Measurements from ENCODE around the gene HP1BP3.
"Not testable (repeated sequence)": the region's sequence is repeated elsewhere in the genome, so short reads cannot be mapped to it uniquely, and the experiment has no call there.

Gene HP1BP3

GRCh38 chr1:20793236-20793635, 6.1 kb upstream of the HP1BP3 start:
- Histone ChIP-seq H3K4me3 (ENCODE audit: low read length) (no peak overlapping the region), H3K9ac (ENCODE audit: low read depth, low read length) (no peak overlapping the region), H3K9me3 (ENCODE audit: insufficient read depth, low read depth, low read length) (no peaks in the 10 kb centered on the region), H3K4me1 (ENCODE audit: insufficient read depth, low read length) (peaks cover 1% of the 10 kb centered on the region; the same call in 1 of the 2 replicates), H3K27me3 (ENCODE audit: insufficient read depth, low read length) (no peaks in the 10 kb centered on the region), H3K27ac (ENCODE audit: low read length) (no peak overlapping the region), H3K36me3 (ENCODE audit: insufficient read depth, low read depth, low read length) (no peaks in the 10 kb centered on the region)

GRCh38 chr1:20792196-20792595, 5.1 kb upstream of the HP1BP3 start:
- no peak overlapping the region for H3K9ac ChIP-seq (ENCODE audit: low read depth, low read length)

GRCh38 chr1:20790785-20791184, 3.7 kb upstream of the HP1BP3 start:
- Histone ChIP-seq H3K9me3 (ENCODE audit: insufficient read depth, low read depth, low read length) (no peaks in the 10 kb centered on the region), H3K4me1 (ENCODE audit: insufficient read depth, low read length) (peaks cover 3% of the 10 kb centered on the region; the same call in 1 of the 2 replicates), H3K27me3 (ENCODE audit: insufficient read depth, low read length) (no peaks in the 10 kb centered on the region), H3K9ac (ENCODE audit: low read depth, low read length) (no peak overlapping the region), H3K4me3 (ENCODE audit: low read length) (no peak overlapping the region), H3K27ac (ENCODE audit: low read length) (no peak overlapping the region), H3K36me3 (ENCODE audit: insufficient read depth, low read depth, low read length) (no peaks in the 10 kb centered on the region)

More at GRCh38 chr1:20792196-20792595, 5.1 kb upstream of the HP1BP3 start:
- H3K9me3 ChIP-seq (ENCODE audit: insufficient read depth, low read depth, low read length), result no peaks in the 10 kb centered on the region
- peaks cover 3% of the 10 kb centered on the region; the same call in 1 of the 2 replicates for H3K4me1 ChIP-seq (ENCODE audit: insufficient read depth, low read length)
- no peak overlapping the region for H3K27ac ChIP-seq (ENCODE audit: low read length)
- H3K27me3 ChIP-seq (ENCODE audit: insufficient read depth, low read length), result no peaks in the 10 kb centered on the region
- H3K36me3 ChIP-seq (ENCODE audit: insufficient read depth, low read depth, low read length), result no peaks in the 10 kb centered on the region
- no peak overlapping the region for H3K4me3 ChIP-seq (ENCODE audit: low read length)

DNA sequence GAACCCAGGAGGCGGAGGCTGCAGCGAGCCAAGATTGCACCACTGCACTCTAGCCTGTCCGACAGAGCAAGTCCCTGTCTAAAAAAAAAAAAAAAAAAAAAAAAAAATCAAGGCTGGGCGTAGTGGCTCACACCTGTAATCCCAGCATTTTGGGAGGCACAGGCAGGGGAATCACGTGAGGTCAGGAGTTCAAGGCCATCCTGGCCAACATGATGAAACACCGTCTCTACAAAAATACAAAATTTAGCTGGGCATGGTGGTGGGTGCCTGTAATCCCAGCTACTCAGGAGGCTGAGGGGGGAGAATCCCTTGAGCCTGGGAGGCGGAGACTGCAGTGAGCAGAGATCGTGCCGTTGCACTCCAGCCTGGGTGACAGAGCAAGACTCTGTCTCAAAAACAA, 2.5 kb upstream of the HP1BP3 start:
- H3K27ac ChIP-seq (ENCODE audit: low read length); H3K4me1 ChIP-seq (ENCODE audit: insufficient read depth, low read length); H3K4me3 ChIP-seq (ENCODE audit: low read length); H3K36me3 ChIP-seq (ENCODE audit: insufficient read depth, low read depth, low read length); H3K27me3 ChIP-seq (ENCODE audit: insufficient read depth, low read length); H3K9me3 ChIP-seq (ENCODE audit: insufficient read depth, low read depth, low read length); H3K9ac ChIP-seq (ENCODE audit: low read depth, low read length): not testable (repeated sequence)

GRCh38 chr1:20787840-20788795, 1.0 kb upstream of the HP1BP3 start:
- Histone ChIP-seq H3K9ac (ENCODE audit: low read depth, low read length) (peak overlapping the region; percentile 91), H3K27me3 (ENCODE audit: insufficient read depth, low read length) (no peaks in the 10 kb centered on the region), H3K27ac (ENCODE audit: low read length) (peak overlapping the region; percentile 13), H3K4me3 (ENCODE audit: low read length) (peak overlapping the region; percentile 80), H3K4me1 (ENCODE audit: insufficient read depth, low read length) (peaks cover 9% of the 10 kb centered on the region; the same call in 1 of the 2 replicates), H3K36me3 (ENCODE audit: insufficient read depth, low read depth, low read length) (no peaks in the 10 kb centered on the region), H3K9me3 (ENCODE audit: insufficient read depth, low read depth, low read length) (no peaks in the 10 kb centered on the region)

GRCh38 chr1:20786253-20787028, 666 bp downstream of the HP1BP3 start:
- H3K27ac ChIP-seq (ENCODE audit: low read length), result peak overlapping the region; percentile 89
- peak overlapping the region; percentile 93 for H3K4me3 ChIP-seq (ENCODE audit: low read length)
- no peaks in the 10 kb centered on the region for H3K9me3 ChIP-seq (ENCODE audit: insufficient read depth, low read depth, low read length)
- H3K27me3 ChIP-seq (ENCODE audit: insufficient read depth, low read length), result no peaks in the 10 kb centered on the region
- no peaks in the 10 kb centered on the region for H3K36me3 ChIP-seq (ENCODE audit: insufficient read depth, low read depth, low read length)
- H3K9ac ChIP-seq (ENCODE audit: low read depth, low read length), result peak overlapping the region; percentile 98
- H3K4me1 ChIP-seq (ENCODE audit: insufficient read depth, low read length), result peaks cover 9% of the 10 kb centered on the region; the same call in 1 of the 2 replicates

DNA sequence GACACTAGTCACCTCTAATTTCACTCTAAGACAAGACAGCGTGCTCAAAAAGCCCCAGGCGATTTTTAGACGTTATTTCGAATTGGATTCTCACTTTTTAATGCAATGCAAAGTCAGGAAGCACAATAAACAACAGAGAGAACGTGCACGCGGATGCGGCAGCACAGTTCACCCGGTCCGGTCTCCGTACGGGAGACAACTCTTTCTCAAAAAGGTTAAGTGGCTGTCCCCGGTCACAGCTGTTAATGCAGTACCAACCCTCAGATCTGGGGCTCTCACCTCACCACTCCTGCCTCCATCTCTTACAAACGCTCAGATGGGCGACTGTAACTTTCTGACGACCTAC, 1.2 kb downstream of the HP1BP3 start:
- Histone ChIP-seq H3K27ac (ENCODE audit: low read length) (peak overlapping the region; percentile 89), H3K9ac (ENCODE audit: low read depth, low read length) (peak overlapping the region; percentile 98), H3K9me3 (ENCODE audit: insufficient read depth, low read depth, low read length) (no peaks in the 10 kb centered on the region), H3K27me3 (ENCODE audit: insufficient read depth, low read length) (no peaks in the 10 kb centered on the region), H3K4me3 (ENCODE audit: low read length) (peak overlapping the region; percentile 93), H3K4me1 (ENCODE audit: insufficient read depth, low read length) (peaks cover 9% of the 10 kb centered on the region; the same call in 1 of the 2 replicates), H3K36me3 (ENCODE audit: insufficient read depth, low read depth, low read length) (peaks cover 4% of the 10 kb centered on the region; the same call in 1 of the 2 replicates)

GRCh38 chr1:20775700-20776099, 11.4 kb downstream of the HP1BP3 start:
- no peaks in the 10 kb centered on the region for H3K27me3 ChIP-seq (ENCODE audit: insufficient read depth, low read length)
- no peak overlapping the region for H3K9ac ChIP-seq (ENCODE audit: low read depth, low read length)
- H3K9me3 ChIP-seq (ENCODE audit: insufficient read depth, low read depth, low read length), result no peaks in the 10 kb centered on the region
- no peaks in the 10 kb centered on the region for H3K4me1 ChIP-seq (ENCODE audit: insufficient read depth, low read length)
- H3K36me3 ChIP-seq (ENCODE audit: insufficient read depth, low read depth, low read length), result peaks cover 97% of the 10 kb centered on the region
- H3K27ac ChIP-seq (ENCODE audit: low read length), result no peak overlapping the region
- H3K4me3 ChIP-seq (ENCODE audit: low read length), result no peak overlapping the region

GRCh38 chr1:20771780-20772179, 15.3 kb downstream of the HP1BP3 start:
- Histone ChIP-seq H3K4me3 (ENCODE audit: low read length) (no peak overlapping the region), H3K4me1 (ENCODE audit: insufficient read depth, low read length) (no peaks in the 10 kb centered on the region), H3K27me3 (ENCODE audit: insufficient read depth, low read length) (no peaks in the 10 kb centered on the region), H3K27ac (ENCODE audit: low read length) (no peak overlapping the region), H3K9ac (ENCODE audit: low read depth, low read length) (no peak overlapping the region), H3K9me3 (ENCODE audit: insufficient read depth, low read depth, low read length) (no peaks in the 10 kb centered on the region), H3K36me3 (ENCODE audit: insufficient read depth, low read depth, low read length) (peaks cover 100% of the 10 kb centered on the region)

GRCh38 chr1:20770314-20771087, 16.6 kb downstream of the HP1BP3 start:
- Histone ChIP-seq H3K36me3 (ENCODE audit: insufficient read depth, low read depth, low read length) (peaks cover 100% of the 10 kb centered on the region), H3K9me3 (ENCODE audit: insufficient read depth, low read depth, low read length) (no peaks in the 10 kb centered on the region), H3K27me3 (ENCODE audit: insufficient read depth, low read length) (no peaks in the 10 kb centered on the region), H3K4me3 (ENCODE audit: low read length) (no peak overlapping the region), H3K27ac (ENCODE audit: low read length) (no peak overlapping the region), H3K4me1 (ENCODE audit: insufficient read depth, low read length) (no peaks in the 10 kb centered on the region), H3K9ac (ENCODE audit: low read depth, low read length) (no peak overlapping the region)

DNA sequence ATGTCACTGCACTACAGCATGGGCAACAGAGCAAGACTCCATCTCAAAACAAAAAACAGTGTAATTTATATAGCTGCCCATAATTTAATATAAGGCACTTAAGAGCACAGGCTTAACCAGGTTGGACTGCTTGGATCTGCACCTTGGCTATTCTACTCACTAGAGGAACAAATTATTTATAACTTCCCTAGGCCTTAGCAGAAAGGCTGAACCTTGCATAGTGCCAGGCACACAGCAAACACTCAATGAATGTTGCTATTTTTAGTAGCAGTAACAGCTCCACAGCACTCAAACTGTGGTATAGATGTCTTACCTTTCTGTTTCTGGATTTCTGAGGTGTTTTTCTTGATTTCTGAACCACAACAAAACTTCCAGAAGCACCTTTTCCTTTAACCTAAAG, 19.8 kb downstream of the HP1BP3 start:
- H3K27me3 ChIP-seq (ENCODE audit: insufficient read depth, low read length), result no peaks in the 10 kb centered on the region

More for the DNA sequence above, 19.8 kb downstream of the HP1BP3 start:
- Histone ChIP-seq H3K9ac (ENCODE audit: low read depth, low read length) (no peak overlapping the region), H3K4me1 (ENCODE audit: insufficient read depth, low read length) (peaks cover 9% of the 10 kb centered on the region; the same call in 1 of the 2 replicates), H3K9me3 (ENCODE audit: insufficient read depth, low read depth, low read length) (no peaks in the 10 kb centered on the region), H3K27ac (ENCODE audit: low read length) (no peak overlapping the region), H3K4me3 (ENCODE audit: low read length) (no peak overlapping the region), H3K36me3 (ENCODE audit: insufficient read depth, low read depth, low read length) (peaks cover 100% of the 10 kb centered on the region)

Data from iPS-20b (cell line).